Renal pelvis (tissue), 12 donors: ENCODE measurements around the gene CDH7. TPM values are rescaled to one million over a fixed set of nuclear protein-coding genes. Genes with fewer than 3 reads are reported as not detected.

Experiments
- DNase-seq: peaks from one replicate; pipeline ENCODE4 v3.0.0-alpha.2; 2013
- long read RNA-seq, 16 experiments: transcript quantifications; one replicate each; lab custom pipeline, GENCODE V29; 2026
- polyA plus RNA-seq, 3 donors: library from polyadenylated mRNA; unstranded; fragments of 120-200 nt; gene quantifications; one replicate each; pipeline ENCODE4 v1.2.1, GENCODE V29; 2013; ENCODE audit not compliant: insufficient read length in 3 of 3

Gene CDH7
- 10 to 100 TPM in 2 of 3 donors, 1 to 10 TPM in 1; 9.4 to 16.8 (median 16.8) TPM for polyA plus RNA-seq
- long read RNA-seq, donor 1, full-length matches to known transcripts = 3 of 3 reads
- long read RNA-seq, donor 1, partial matches to known transcripts = 0 of 3 reads
- long read RNA-seq, donor 1, other reads (novel, unspliced or antisense) = 0 of 3 reads
- long read RNA-seq, donor 2 = 0 reads
- long read RNA-seq, donor 3 = 0 reads
- long read RNA-seq, donor 4 = 0 reads
- long read RNA-seq, donor 5, partial matches to known transcripts = 0 of 1 reads
- long read RNA-seq, donor 5, other reads (novel, unspliced or antisense) = 0 of 1 reads
- long read RNA-seq, donor 6, full-length matches to known transcripts = 1 of 1 reads
- long read RNA-seq, donor 6, partial matches to known transcripts = 0 of 1 reads
- long read RNA-seq, donor 6, other reads (novel, unspliced or antisense) = 0 of 1 reads
- long read RNA-seq, donor 7, full-length matches to known transcripts = 1 of 1 reads
- long read RNA-seq, donor 7, partial matches to known transcripts = 0 of 1 reads
- long read RNA-seq, donor 7, other reads (novel, unspliced or antisense) = 0 of 1 reads
- long read RNA-seq, donor 8, full-length matches to known transcripts = 3 of 3 reads
- long read RNA-seq, donor 8, partial matches to known transcripts = 0 of 3 reads
- long read RNA-seq, donor 8, other reads (novel, unspliced or antisense) = 0 of 3 reads
- long read RNA-seq, donor 9, full-length matches to known transcripts = 1 of 1 reads
- long read RNA-seq, donor 9, partial matches to known transcripts = 0 of 1 reads
- long read RNA-seq, donor 9, other reads (novel, unspliced or antisense) = 0 of 1 reads
- long read RNA-seq, donor 10, partial matches to known transcripts = 0 of 1 reads
- long read RNA-seq, donor 10, other reads (novel, unspliced or antisense) = 0 of 1 reads
- long read RNA-seq, donor 11, full-length matches to known transcripts = 1 of 1 reads
- long read RNA-seq, donor 11, partial matches to known transcripts = 0 of 1 reads
- long read RNA-seq, donor 11, other reads (novel, unspliced or antisense) = 0 of 1 reads
- long read RNA-seq, donor 12 = 0 reads
- long read RNA-seq, donor 13, full-length matches to known transcripts = 1 of 1 reads
- long read RNA-seq, donor 13, partial matches to known transcripts = 0 of 1 reads
- long read RNA-seq, donor 13, other reads (novel, unspliced or antisense) = 0 of 1 reads
- long read RNA-seq, donor 14 = 0 reads
- long read RNA-seq, donor 15 = 0 reads
- long read RNA-seq, donor 16, full-length matches to known transcripts = 3 of 3 reads
- long read RNA-seq, donor 16, partial matches to known transcripts = 0 of 3 reads
- long read RNA-seq, donor 16, other reads (novel, unspliced or antisense) = 0 of 3 reads

DNA sequence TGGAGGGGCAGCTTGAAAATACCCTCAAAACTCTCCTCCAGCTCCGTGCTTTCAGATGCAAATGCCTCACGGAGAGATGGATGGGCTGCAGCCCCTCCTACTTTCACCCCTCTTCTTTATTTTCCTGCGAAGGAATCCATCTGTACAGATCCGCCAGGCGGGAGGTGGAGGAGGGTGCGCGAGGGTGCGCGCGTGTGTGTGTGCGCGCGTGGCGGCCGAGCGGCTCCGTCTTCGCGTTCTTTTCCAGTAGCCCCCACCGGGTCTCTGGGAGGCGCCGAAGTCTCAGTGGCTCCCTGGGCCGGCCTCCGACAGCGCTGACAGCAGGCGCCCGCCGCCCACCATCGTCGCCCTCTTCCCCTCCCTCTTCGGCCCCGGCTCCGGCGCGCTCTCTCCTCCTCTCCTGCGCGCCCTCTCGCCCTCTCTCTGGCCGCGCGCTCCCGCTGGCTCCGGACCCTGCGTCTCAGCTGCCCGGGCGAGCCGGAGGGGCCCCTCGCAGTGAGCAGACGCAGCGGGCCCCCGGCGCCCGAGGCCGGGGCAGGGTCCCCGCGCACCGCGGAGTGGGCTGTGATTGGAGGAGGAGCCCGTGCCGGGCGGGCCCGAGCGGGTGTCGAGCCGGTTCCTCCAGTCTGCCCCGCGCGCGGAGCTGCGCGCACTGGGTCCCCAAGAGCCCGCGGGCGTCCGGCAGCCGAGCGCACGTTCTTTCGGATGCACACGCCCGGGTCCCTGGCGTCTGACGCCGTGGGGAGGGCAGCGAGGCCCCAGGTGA is at the start of gene CDH7:
TSS of gene CDH7 (plus strand) at position 624 of the 766 bp plus-strand sequence. CDS start 11,831 bp downstream, outside the sequence.
- peak; percentile 65 for DNase-seq

- no peak for DNase-seq
Measured at GRCh38 chr18:65704046-65704445, 46.8 kb upstream of the CDH7 start.

- DNase-seq = no peak
Measured at GRCh38 chr18:65706646-65707045, 44.2 kb upstream of the CDH7 start.

- DNase-seq = no peak
Measured at GRCh38 chr18:65711493-65711892, 39.3 kb upstream of the CDH7 start.

DNA sequence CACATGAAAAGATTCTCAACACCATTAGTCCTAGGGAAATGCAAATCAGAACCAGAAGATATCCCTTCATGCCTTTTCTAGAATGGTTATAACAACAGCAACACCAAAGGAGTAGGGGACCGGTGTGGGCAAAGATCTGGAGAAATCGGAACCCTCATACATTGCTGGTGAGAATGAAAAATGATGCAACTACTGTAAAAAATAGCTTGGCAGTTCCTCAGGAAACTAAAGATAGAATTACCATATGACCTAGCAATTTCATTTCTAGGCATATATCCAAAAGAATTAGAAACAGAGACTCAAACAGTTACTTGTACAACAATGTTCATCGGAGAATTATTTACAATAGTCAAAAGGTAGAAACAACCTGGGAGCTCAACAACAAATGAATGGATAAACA is 29.2 kb upstream of the CDH7 start:
- DNase-seq = no peak

DNA sequence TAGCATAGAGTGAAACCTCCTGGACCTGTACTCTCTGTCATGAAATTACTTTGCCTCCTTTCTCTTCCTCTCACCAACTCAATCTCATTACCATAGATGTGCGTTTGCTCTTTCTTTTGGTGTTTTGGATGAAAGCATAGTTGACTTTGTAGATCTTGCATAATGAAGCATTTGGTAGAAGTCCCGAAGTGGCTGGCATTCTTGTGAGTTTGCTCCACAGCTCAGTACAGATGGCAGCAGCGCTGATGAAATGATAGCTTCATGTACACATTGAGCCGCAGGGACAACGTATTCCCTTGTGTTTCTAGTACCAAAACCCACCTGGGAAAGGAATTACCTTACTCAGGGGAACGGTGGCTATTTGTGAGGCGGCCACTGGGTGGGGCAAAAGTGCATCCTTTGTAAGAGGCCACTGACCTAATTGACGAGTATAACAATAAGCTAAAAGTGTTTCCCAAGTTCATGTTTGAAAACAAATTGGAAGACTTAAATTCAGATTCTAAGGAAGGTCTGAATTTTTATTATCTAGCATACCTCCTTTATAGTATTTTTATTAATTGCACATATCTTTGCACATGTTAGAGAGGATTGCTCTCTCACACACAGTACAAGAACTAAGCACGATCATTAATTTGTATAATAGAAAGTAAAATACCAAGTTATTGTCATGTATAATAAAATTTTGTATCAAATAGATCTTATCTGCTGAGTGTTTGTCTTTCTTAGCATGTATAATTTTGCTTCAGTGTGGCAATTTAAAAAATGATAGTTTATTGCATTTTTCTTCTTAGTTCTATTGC is 25.4 kb upstream of the CDH7 start:
- DNase-seq = peak; percentile 34

GRCh38 chr18:65735155-65735554 is 15.7 kb upstream of the CDH7 start:
- no peak for DNase-seq

DNA sequence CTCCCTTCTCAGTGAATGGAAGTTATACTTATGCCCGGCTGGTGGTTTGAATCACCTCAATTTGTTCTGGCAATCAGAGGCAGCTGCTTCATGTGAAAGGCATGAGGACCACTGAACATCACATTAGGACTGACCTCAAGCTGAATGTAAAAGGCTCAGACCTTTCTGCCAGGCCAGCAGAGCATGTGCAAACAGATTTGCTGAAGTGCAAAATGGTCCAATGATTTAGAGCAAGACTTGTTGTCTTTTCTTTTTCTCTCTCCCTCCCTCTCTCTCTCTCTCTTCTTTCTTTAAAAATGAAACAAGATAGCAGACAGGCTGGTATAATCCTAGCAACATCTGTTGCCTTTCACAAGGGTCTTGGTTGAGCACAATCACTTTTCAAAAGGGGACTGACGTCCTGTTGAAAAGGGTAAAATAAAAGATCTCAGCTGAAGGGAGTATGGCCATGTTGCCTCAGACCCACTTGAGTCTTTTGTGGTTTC is 13.3 kb upstream of the CDH7 start:
- no peak for DNase-seq

GRCh38 chr18:65746936-65747335 is 3.9 kb upstream of the CDH7 start:
- DNase-seq = no peak

GRCh38 chr18:65748321-65748720 is 2.5 kb upstream of the CDH7 start:
- DNase-seq = no peak

- no peak for DNase-seq
Measured at GRCh38 chr18:65749841-65750240, 971 bp upstream of the CDH7 start.

DNA sequence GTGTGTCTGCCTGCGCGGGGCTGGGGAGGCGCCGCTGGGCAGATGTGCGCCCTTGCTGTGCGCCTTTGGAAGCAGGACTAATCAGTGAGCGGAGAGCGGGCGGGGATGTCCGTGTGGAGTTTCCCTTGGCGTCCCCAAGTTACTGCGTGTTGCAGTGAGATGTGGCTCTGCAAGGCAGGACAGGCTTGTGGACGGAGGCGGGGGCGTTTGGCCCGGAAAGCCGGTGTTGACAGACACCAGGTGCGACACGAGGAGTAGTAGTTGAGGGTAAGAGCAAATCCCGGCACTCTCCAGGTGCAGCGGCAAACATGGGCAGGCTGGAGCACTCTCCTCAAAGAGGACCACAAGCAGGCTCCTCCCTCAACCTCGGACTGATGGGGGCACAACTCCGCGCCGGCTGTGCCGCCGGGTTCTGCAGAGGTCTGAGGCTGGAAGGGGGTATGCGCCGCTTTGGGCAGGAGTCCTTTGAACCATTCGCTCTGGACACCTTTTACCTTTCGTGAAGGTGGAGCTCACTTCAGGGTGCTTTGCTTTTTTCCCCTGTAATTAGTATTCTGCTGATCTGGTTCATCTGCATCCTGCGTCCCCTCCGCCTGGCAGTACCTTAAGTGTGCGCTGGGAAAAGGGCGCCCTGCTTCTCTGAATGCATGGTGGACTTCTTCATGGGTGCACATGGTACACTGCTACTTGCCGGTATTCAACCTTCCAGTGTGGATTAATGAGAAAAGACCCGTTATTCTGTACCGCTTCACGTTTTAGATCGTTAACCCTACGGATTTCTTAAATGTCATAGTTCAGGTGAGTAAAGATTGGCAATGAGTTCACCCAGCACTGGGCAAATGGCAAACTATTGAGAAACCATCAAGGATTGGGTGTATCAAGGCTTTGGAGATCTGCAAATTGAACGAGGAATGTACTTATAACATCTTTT is 608 bp downstream of the CDH7 start:
- no peak for DNase-seq

DNA sequence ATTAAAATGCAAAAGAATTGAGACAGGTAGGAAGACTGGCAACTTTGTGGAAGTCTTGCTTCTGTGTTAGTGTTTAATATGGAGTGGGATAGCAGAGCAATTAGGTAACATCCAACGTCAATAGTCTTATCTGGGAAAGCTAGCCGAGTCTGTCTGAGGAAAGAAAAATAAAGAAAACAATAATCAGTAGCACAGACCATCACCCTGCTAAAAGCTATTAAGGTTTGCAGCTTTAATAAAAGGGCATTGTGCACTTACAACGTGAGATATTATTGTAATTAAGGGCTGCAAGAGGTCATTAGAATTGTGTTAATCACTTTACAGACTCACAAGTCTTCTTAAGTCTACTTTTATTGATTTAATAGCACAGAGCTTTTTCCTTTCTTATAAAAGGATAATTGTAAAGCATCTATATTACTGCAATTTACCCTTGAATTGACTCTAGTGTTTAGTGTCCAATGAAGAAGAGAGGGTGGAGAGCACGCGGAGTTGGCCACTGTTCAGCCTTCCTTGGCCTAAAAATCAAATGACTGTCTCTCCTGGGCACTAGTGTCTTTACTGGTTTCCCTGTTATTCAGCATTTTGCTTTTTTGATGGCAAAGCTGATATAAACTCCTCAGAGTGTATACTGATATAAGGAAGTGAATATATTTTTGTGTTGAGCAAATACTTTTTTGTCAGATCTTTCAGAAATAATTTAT is 2.0 kb downstream of the CDH7 start:
- no peak for DNase-seq

DNA sequence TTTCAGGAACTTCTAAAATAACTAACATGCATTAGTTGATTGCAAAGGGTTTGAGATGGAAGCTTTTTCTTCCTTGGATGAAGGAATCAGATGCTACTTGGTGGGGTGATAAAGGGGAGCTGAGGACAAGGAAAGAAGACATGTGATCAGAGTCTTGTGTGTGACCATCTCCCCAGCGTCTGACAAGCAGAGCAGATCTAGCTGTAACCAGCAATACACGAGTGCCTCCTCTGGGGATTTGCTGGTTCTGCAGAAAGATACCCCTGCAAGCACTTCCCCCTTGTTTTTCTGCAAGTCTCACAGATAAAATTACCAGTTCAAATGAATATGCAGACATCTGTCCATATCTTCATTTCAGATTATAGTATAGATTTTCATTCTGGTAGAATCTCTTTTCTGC is 2.7 kb downstream of the CDH7 start:
- DNase-seq = peak; percentile 74

GRCh38 chr18:65754121-65754520 is 3.3 kb downstream of the CDH7 start:
- DNase-seq = no peak

- no peak for DNase-seq
Measured at GRCh38 chr18:65755616-65756015, 4.8 kb downstream of the CDH7 start.

GRCh38 chr18:65760457-65760856 is 9.6 kb downstream of the CDH7 start:
- no peak for DNase-seq

DNA sequence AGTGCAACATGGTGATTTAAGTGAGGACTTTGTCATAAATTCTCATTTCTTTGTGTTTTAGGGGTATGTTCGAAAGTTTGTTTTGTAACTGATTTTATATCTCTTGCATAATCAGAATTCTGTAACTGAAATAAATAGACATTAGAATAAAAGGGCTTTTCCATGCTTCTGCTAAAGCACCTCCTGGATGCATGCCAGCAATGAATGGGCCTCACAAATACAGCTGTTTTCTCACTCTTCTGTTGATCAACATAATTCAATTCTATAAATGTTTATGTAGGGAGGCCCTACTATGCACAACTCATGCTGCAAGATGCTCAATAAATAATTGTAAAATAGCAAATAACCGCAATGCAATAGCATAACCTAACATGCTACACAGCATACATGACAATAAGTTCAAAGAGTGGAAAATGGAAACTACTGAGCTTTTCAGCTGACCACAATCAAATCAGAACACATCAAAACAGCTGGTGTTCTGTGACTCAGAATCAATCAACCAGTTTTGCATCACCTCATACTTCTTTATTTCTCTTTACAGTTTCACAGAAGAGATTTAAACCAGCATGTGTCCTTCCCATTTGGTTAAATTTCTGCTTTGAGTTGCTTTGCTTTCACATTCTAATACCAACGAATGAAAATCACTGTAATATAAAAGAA is 11.0 kb downstream of the CDH7 start:
- no peak for DNase-seq
